Thyroid gland (tissue), 4 donors: ENCODE measurements around the gene GLCE. TPM values are rescaled to one million over a fixed set of nuclear protein-coding genes. Genes with fewer than 3 reads are reported as not detected.

Experiments
- DNase-seq, 2 donors: peaks; one replicate each; pipeline ENCODE4 v3.0.0-alpha.2; 2019
- H3K27ac ChIP-seq, 3 donors: fragments of 200-600 bp; sonication (generic); 1 replicate in 2 of 3; 2 replicates in 1 of 3; pipeline ENCODE4 v1.5.1; 2016 to 2019; ENCODE audit warnings: mild to moderate bottlenecking in 1 of 3, moderate library complexity in 1 of 3
- H3K27me3 ChIP-seq: fragments of 200-600 bp; sonication (generic); one replicate; pipeline ENCODE4 v1.5.1; 2019
- H3K36me3 ChIP-seq, 2 donors: fragments of 200-600 bp; sonication (generic); one replicate each; pipeline ENCODE4 v1.5.1; 2016 to 2019
- H3K4me1 ChIP-seq, 2 donors: fragments of 200-600 bp; sonication (generic); one replicate each; pipeline ENCODE4 v1.5.1; 2017 to 2019
- H3K4me3 ChIP-seq, 3 donors: fragments of 200-600 bp; sonication (generic); replicated peaks in 1 of 3; 1 replicate in 2 of 3; 2 replicates in 1 of 3; pipeline ENCODE4 v1.5.1; 2016; ENCODE audit warnings: mild to moderate bottlenecking in 1 of 3
- H3K9me3 ChIP-seq: fragments of 200-600 bp; sonication (generic); one replicate; pipeline ENCODE4 v1.5.1; 2017
- CTCF ChIP-seq, 6 experiments: fragments of 200-600 bp in 3 of 6; fragments of 450-650 bp in 3 of 6; sonication (generic) in 3 of 6; IDR thresholded peaks; one replicate each; pipeline ENCODE4 v1.5.1; 2016 to 2019; ENCODE audit warnings: antibody characterized with exemption in 6 of 6, mild to moderate bottlenecking in 2 of 6, inconsistent platforms in 1 of 6, moderate library complexity in 1 of 6
- POLR2A ChIP-seq, 2 donors: fragments of 450-650 bp; IDR thresholded peaks; one replicate each; pipeline ENCODE4 v1.6.1; 2017; ENCODE audit warnings: antibody characterized with exemption in 2 of 2, mild to moderate bottlenecking in 2 of 2, moderate library complexity in 1 of 2
- WGBS, 2 donors: methylation state at CpG; one replicate each; pipeline ENCODE4 v1.1.5; 2017; 5-methylcytosine and 5-hydroxymethylcytosine counted together
- intact Hi-C: fragments of 100-400 bp; cut with DNase I; formaldehyde crosslinking; loops from one replicate; pipeline ENCODE4 v1.15.1; 2023
- total RNA-seq, 4 donors: library from RNA; depleted of rRNA; stranded (reverse); fragments of >200 nt; gene quantifications; one replicate each; pipeline ENCODE4 v1.2.3, GENCODE V29; 2016

Gene GLCE
- 10 to 100 TPM in 3 of 4 donors, 1 to 10 TPM in 1; 7.6 to 16.1 (median 11.9) TPM for total RNA-seq

GRCh38 chr15:69160141-69160993, at the start of gene GLCE:
Gene GLCE, plus strand, starts transcription at chr15:69160635. Its CDS starts 95,172 bp downstream, at chr15:69255807.
- 1 to 2% methylated on average over 19 to 47 of the region's 76 CpGs for WGBS, 2 donors
- Histone ChIP-seq H3K27me3 (no peaks in the 10 kb centered on the region), H3K4me3 (peak within 1 kb of the TSS; percentile 67 to 89 (median 76)), H3K9me3 (no peaks in the 10 kb centered on the region), H3K4me1 (no peaks in the 10 kb centered on the region), H3K36me3 (no peaks in the 10 kb centered on the region), H3K27ac (peak within 1 kb of the TSS in 2 of 3 donors; percentile 36 to 50)
- peak; percentile 97 for DNase-seq
- TF ChIP-seq POLR2A (IDR thresholded peaks at IDR 0.05) (peak in 1 of 2 donors; percentile 94), CTCF (IDR thresholded peaks at IDR 0.05) (peak in 1 of 6 experiments; percentile 11)
- intact Hi-C loops, result no loop called here

GRCh38 chr15:69114331-69114928, 46.0 kb upstream of the GLCE start:
- 36 to 45% methylated on average over 11 of the region's 11 CpGs for WGBS, 2 donors
- DNase-seq, result peak; percentile 60 to 61

GRCh38 chr15:69115031-69115430, 45.4 kb upstream of the GLCE start:
- no peak for TF ChIP-seq POLR2A (IDR thresholded peaks at IDR 0.05)
- no peak for TF ChIP-seq CTCF (IDR thresholded peaks at IDR 0.05)
- Histone ChIP-seq H3K4me3 (no peak overlapping the region), H3K27ac (no peak overlapping the region), H3K4me1 (peaks cover 0 to 9% of the 10 kb centered on the region in 2 donors), H3K9me3 (no peaks in the 10 kb centered on the region), H3K36me3 (no peaks in the 10 kb centered on the region), H3K27me3 (no peaks in the 10 kb centered on the region)
- 90 to 91% methylated on average over 7 of the region's 7 CpGs for WGBS, 2 donors
- no peak for DNase-seq
- intact Hi-C loops, result no loop called here

More at GRCh38 chr15:69114331-69114928, 46.0 kb upstream of the GLCE start:
- no peaks in the 10 kb centered on the region for H3K36me3 ChIP-seq
- no peaks in the 10 kb centered on the region for H3K27me3 ChIP-seq
- no peaks in the 10 kb centered on the region for H3K9me3 ChIP-seq
- no peak overlapping the region for H3K27ac ChIP-seq
- no peak overlapping the region for H3K4me3 ChIP-seq
- peaks cover 0 to 9% of the 10 kb centered on the region in 2 donors for H3K4me1 ChIP-seq
- no peak for TF ChIP-seq CTCF (IDR thresholded peaks at IDR 0.05)
- TF ChIP-seq POLR2A (IDR thresholded peaks at IDR 0.05), result no peak
- intact Hi-C loops, result no loop called here

GRCh38 chr15:69116391-69116790, 44.0 kb upstream of the GLCE start:
- no peak for DNase-seq
- H3K4me1 ChIP-seq, result peaks cover 0 to 9% of the 10 kb centered on the region in 2 donors
- no peaks in the 10 kb centered on the region for H3K27me3 ChIP-seq
- no peak overlapping the region for H3K4me3 ChIP-seq
- no peak overlapping the region for H3K27ac ChIP-seq
- TF ChIP-seq POLR2A (IDR thresholded peaks at IDR 0.05) (no peak), CTCF (IDR thresholded peaks at IDR 0.05) (no peak)
- 74 to 80% methylated on average over 4 of the region's 4 CpGs for WGBS, 2 donors
- H3K36me3 ChIP-seq, result no peaks in the 10 kb centered on the region
- no peaks in the 10 kb centered on the region for H3K9me3 ChIP-seq
- intact Hi-C loops, result no loop called here

GRCh38 chr15:69117431-69117871, 43.0 kb upstream of the GLCE start:
- no peak for DNase-seq

More at GRCh38 chr15:69117431-69117871, 43.0 kb upstream of the GLCE start:
- intact Hi-C loops, result no loop called here
- Histone ChIP-seq H3K36me3 (no peaks in the 10 kb centered on the region), H3K9me3 (no peaks in the 10 kb centered on the region), H3K4me3 (no peak overlapping the region), H3K27ac (no peak overlapping the region), H3K27me3 (no peaks in the 10 kb centered on the region), H3K4me1 (peaks cover 0 to 9% of the 10 kb centered on the region in 2 donors)
- TF ChIP-seq POLR2A (IDR thresholded peaks at IDR 0.05), result no peak
- WGBS, 2 donors, result 17 to 25% methylated on average over 4 to 7 of the region's 7 CpGs
